ENCODE data around the gene SLC8A1.

- TF ChIP-seq, protein P1, sequence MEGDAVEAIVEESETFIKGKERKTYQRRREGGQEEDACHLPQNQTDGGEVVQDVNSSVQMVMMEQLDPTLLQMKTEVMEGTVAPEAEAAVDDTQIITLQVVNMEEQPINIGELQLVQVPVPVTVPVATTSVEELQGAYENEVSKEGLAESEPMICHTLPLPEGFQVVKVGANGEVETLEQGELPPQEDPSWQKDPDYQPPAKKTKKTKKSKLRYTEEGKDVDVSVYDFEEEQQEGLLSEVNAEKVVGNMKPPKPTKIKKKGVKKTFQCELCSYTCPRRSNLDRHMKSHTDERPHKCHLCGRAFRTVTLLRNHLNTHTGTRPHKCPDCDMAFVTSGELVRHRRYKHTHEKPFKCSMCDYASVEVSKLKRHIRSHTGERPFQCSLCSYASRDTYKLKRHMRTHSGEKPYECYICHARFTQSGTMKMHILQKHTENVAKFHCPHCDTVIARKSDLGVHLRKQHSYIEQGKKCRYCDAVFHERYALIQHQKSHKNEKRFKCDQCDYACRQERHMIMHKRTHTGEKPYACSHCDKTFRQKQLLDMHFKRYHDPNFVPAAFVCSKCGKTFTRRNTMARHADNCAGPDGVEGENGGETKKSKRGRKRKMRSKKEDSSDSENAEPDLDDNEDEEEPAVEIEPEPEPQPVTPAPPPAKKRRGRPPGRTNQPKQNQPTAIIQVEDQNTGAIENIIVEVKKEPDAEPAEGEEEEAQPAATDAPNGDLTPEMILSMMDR (IDR thresholded peaks at IDR 0.05; ENCODE audit: borderline replicate concordance, extremely low read depth, low read length, poor library complexity, severe bottlenecking) = no peak
- TF ChIP-seq EZH2 (IDR thresholded peaks at IDR 0.05; ENCODE audit: borderline replicate concordance, low read depth, low read length, severe bottlenecking) = no peak
Measured at GRCh38 chr2:40201425-40201824, 250.5 kb downstream of the SLC8A1 start.
